DND-41 (cell line): ENCODE data around the gene KIRREL3.

Source experiments
- ATAC-seq: fragments of 200-7000 bp; cut with Tn5 transposase; 3 replicates; pipeline ENCODE4 v1.9.1; 2021; ENCODE audit warnings: low read depth; ENCODE audit not compliant: insufficient read depth
- DNase-seq: peaks from one replicate; pipeline ENCODE4 v3.0.0-alpha.2; 2020
- H2AFZ ChIP-seq: 2 replicates; pipeline ENCODE4 v1.6.0; 2012; ENCODE audit warnings: low read depth, low read length
- H3K27ac ChIP-seq: 2 replicates; pipeline ENCODE4 v1.5.1; 2012; ENCODE audit warnings: low read length, inconsistent platforms
- H3K27me3 ChIP-seq: fragments of 200-600 bp; sonication (generic); 2 replicates; pipeline ENCODE4 v1.6.0; 2012; ENCODE audit warnings: low read length, mild to moderate bottlenecking, inconsistent platforms; ENCODE audit not compliant: insufficient read depth, poor library complexity
- H3K36me3 ChIP-seq: 2 replicates; pipeline ENCODE4 v1.5.1; 2012; ENCODE audit warnings: low read length, inconsistent platforms; ENCODE audit not compliant: insufficient read depth
- H3K4me1 ChIP-seq: 2 replicates; pipeline ENCODE4 v1.5.1; 2012; ENCODE audit warnings: mild to moderate bottlenecking, low read length; ENCODE audit not compliant: insufficient read depth
- H3K4me2 ChIP-seq: 2 replicates; pipeline ENCODE4 v1.6.0; 2012; ENCODE audit warnings: mild to moderate bottlenecking, moderate library complexity, low read length, inconsistent platforms; ENCODE audit not compliant: insufficient read depth
- H3K4me3 ChIP-seq, 2 experiments: fragments of 200-600 bp in 1 of 2; shearing (Covaris generic) in 1 of 2; 2 replicates each; pipeline ENCODE4 v1.5.1; 2012 to 2016; ENCODE audit warnings: inconsistent platforms in 2 of 2, low read length in 2 of 2, mild to moderate bottlenecking in 2 of 2, low read depth in 1 of 2, moderate library complexity in 1 of 2
- H3K79me2 ChIP-seq: 2 replicates; pipeline ENCODE4 v1.6.0; 2012; ENCODE audit warnings: low read length, inconsistent platforms; ENCODE audit not compliant: insufficient read depth
- H3K9ac ChIP-seq: 2 replicates; pipeline ENCODE4 v1.6.0; 2012; ENCODE audit warnings: low read depth, mild to moderate bottlenecking, inconsistent platforms, low read length, moderate library complexity
- H3K9me3 ChIP-seq: 2 replicates; pipeline ENCODE4 v1.5.1; 2012; ENCODE audit warnings: low read length, moderate library complexity, mild to moderate bottlenecking, inconsistent platforms; ENCODE audit not compliant: insufficient read depth, severe bottlenecking
- H4K20me1 ChIP-seq: 2 replicates; pipeline ENCODE4 v1.6.0; 2012; ENCODE audit warnings: low read length; ENCODE audit not compliant: insufficient read depth
- EZH2 ChIP-seq: IDR thresholded peaks from 3 replicates; pipeline ENCODE4 v1.6.1; 2012; ENCODE audit warnings: borderline replicate concordance, low read depth, mild to moderate bottlenecking, moderate library complexity, low read length, inconsistent platforms; ENCODE audit not compliant: severe bottlenecking
- TF ChIP-seq, protein P1 (sequence below): IDR thresholded peaks from 2 replicates; pipeline ENCODE4 v1.5.1; 2012; ENCODE audit warnings: borderline replicate concordance, low read length, moderate library complexity, mild to moderate bottlenecking; ENCODE audit not compliant: poor library complexity, severe bottlenecking; ENCODE audit errors: extremely low read depth

Gene KIRREL3

DNA sequence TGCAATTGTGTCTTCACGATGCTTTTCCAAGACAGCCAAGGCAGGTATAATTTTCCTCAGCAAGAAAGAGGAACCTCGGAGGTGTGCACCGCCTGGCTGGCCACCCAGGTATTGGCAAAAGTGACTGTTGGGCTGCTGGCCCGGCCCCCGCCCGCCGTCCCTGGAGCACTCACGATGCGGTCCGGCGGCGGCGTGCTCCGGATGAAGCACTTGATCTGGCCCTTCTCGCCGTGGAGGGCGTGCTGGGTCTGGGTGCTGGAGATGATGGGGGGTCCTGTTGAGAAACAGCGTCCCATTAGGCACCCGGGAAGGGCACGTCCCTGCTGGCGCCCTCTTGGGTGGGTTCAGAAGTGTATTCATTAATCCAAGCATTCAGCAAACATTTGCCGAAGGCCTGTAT, 560.3 kb downstream of the KIRREL3 start:
- H2AFZ ChIP-seq: no peak overlapping the region
- H3K79me2 ChIP-seq: no peaks in the 10 kb centered on the region
- ATAC-seq: no peak

DNA sequence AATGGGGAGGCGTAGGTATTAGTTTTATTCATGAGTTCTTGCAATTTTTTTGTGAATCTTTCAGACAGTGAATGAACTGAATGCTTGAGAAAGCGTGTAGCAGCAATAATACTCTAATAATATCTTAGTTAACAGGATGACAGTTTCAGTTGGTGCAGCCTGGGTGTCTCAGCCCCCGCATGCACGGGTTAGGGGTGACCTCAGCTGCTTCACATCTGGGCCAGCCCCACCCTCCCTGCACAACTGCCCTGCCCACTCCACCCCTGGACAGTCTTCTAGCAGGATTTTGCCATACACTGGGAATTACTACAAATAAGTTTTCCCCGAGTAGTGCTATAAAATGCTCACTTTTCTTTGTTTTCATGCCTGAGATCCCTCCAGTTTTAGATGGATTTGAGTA, 561.9 kb downstream of the KIRREL3 start:
- no peak for ATAC-seq
- H3K4me2 ChIP-seq: no peak overlapping the region

More for the DNA sequence above, 560.3 kb downstream of the KIRREL3 start:
- Histone ChIP-seq H3K36me3 (0 out of 2 replicates have a peak, but pooled peaks cover 3% of the 10 kb centered on the region), H3K4me2 (no peak overlapping the region), H3K9ac (no peak overlapping the region), H3K27ac (no peak overlapping the region), H4K20me1 (no peaks in the 10 kb centered on the region; the same call in 1 of the 2 replicates), H3K4me3 (no peak overlapping the region), H3K27me3 (no peaks in the 10 kb centered on the region), H3K9me3 (no peaks in the 10 kb centered on the region), H3K4me1 (peaks cover 7% of the 10 kb centered on the region)
- DNase-seq: no peak
- TF ChIP-seq, protein P1, sequence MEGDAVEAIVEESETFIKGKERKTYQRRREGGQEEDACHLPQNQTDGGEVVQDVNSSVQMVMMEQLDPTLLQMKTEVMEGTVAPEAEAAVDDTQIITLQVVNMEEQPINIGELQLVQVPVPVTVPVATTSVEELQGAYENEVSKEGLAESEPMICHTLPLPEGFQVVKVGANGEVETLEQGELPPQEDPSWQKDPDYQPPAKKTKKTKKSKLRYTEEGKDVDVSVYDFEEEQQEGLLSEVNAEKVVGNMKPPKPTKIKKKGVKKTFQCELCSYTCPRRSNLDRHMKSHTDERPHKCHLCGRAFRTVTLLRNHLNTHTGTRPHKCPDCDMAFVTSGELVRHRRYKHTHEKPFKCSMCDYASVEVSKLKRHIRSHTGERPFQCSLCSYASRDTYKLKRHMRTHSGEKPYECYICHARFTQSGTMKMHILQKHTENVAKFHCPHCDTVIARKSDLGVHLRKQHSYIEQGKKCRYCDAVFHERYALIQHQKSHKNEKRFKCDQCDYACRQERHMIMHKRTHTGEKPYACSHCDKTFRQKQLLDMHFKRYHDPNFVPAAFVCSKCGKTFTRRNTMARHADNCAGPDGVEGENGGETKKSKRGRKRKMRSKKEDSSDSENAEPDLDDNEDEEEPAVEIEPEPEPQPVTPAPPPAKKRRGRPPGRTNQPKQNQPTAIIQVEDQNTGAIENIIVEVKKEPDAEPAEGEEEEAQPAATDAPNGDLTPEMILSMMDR: no peak
- TF ChIP-seq EZH2: no peak

DNA sequence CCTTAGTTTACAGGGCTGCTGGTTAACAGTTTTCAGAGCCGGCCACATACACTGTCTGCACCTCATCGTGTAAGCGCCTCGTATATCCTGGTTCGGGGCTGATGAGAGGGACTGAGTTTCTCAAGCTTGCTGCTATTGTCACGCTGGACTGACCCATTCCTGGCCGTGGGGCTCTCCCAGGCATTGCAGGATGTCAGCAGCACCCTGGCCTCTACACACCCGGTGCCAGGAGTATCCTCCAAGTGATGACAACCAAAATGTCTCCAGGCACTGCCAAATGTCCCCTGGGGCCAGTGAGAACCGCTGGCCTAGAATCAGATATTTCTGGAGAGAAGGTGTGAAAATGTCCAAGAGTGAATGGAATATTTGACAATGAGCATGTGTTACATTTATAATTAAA, 562.3 kb downstream of the KIRREL3 start:
- Histone ChIP-seq H3K27ac (no peak overlapping the region), H3K79me2 (no peaks in the 10 kb centered on the region), H3K9me3 (no peaks in the 10 kb centered on the region), H4K20me1 (no peaks in the 10 kb centered on the region; the same call in 1 of the 2 replicates), H3K4me2 (no peak overlapping the region), H3K36me3 (0 out of 2 replicates have a peak, but pooled peaks cover 3% of the 10 kb centered on the region), H3K4me1 (peaks cover 7% of the 10 kb centered on the region), H2AFZ (no peak overlapping the region), H3K4me3 (no peak overlapping the region), H3K9ac (no peak overlapping the region), H3K27me3 (no peaks in the 10 kb centered on the region)
- no peak for ATAC-seq
- TF ChIP-seq, protein P1: no peak
- no peak for TF ChIP-seq EZH2
- DNase-seq: no peak

More for the DNA sequence above, 561.9 kb downstream of the KIRREL3 start:
- Histone ChIP-seq H3K27ac (no peak overlapping the region), H3K36me3 (0 out of 2 replicates have a peak, but pooled peaks cover 3% of the 10 kb centered on the region), H3K4me1 (peaks cover 7% of the 10 kb centered on the region), H3K9ac (no peak overlapping the region), H2AFZ (no peak overlapping the region), H3K27me3 (no peaks in the 10 kb centered on the region), H3K9me3 (no peaks in the 10 kb centered on the region), H3K79me2 (no peaks in the 10 kb centered on the region), H4K20me1 (no peaks in the 10 kb centered on the region; the same call in 1 of the 2 replicates), H3K4me3 (no peak overlapping the region)
- no peak for DNase-seq
- TF ChIP-seq EZH2: no peak
- TF ChIP-seq, protein P1: no peak

DNA sequence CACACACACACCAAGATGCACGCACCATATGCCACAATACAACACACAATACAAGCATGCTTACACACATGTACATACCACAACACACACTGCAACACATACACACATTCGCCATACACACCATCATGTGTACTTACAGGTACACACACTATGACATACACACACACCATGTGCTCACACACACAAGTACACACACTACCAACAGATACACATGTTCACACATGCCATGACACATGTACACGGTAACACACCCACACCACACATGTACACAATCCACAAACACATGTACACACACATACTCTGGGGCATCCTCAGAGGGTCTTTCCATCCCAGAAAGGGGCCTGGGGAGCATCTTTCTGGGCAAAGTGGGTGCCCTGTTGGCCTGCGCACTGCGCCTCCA, 562.8 kb downstream of the KIRREL3 start:
- Histone ChIP-seq H3K4me2 (no peak overlapping the region), H3K36me3 (0 out of 2 replicates have a peak, but pooled peaks cover 3% of the 10 kb centered on the region), H3K9ac (no peak overlapping the region), H4K20me1 (no peaks in the 10 kb centered on the region; the same call in 1 of the 2 replicates), H2AFZ (no peak overlapping the region), H3K4me1 (peaks cover 7% of the 10 kb centered on the region), H3K27ac (no peak overlapping the region), H3K27me3 (no peaks in the 10 kb centered on the region), H3K79me2 (no peaks in the 10 kb centered on the region), H3K4me3 (no peak overlapping the region), H3K9me3 (no peaks in the 10 kb centered on the region)
- DNase-seq: no peak
- TF ChIP-seq, protein P1: no peak
- TF ChIP-seq EZH2: no peak
- no peak for ATAC-seq
